ENCODE results near the gene NAALADL2. TPM values are rescaled to one million over a fixed set of nuclear protein-coding genes. Genes with fewer than 3 reads are reported as not detected.

Gene NAALADL2
- total RNA-seq, 1 experiment from 2014 or later = 4.8 TPM

DNA sequence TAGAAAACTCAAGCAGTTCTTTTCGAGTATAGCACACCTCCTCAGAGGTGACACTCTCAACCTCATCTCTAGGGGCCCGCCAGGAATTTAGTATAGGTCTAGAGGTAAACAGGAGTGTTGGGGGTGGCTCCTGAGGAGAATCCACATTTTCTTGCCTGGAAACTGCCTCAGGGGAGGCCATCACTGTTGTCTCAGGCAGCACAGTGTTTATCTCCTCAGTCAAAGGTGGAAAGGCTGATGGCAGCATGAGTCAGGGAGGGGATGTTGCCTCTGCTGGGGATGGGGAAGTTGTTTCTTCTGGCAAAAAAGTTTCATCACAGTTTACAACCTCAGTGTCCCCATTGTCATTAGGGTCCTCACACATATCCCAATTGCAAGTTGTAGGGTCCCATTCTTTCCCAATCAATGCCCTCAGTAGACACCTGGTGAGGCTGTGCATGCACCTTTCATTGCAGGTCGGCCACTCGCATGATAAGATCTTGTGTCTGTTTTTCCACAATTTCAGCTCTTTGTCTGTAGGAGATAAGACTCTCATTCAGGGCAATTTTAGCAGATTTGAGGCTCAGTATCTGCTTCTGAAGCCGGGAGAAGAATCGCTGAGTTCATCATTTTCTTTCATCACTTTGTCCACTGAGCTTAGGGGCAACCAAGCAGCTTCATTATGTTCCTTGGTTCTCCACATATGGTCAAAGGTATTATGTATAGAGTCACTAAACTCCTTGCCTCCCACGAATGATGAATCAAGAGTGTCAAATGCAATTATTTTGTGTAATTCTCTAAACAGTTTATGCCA lies 25.8 kb downstream of the NAALADL2 start:
- DNase-seq (ENCODE audit: low read depth) = no peak

- DNase-seq (ENCODE audit: low read depth) = no peak
These were observed 32.5 kb downstream of the NAALADL2 start for GRCh38 chr3:174891524-174892203.

GRCh38 chr3:174907027-174907426 lies 47.9 kb downstream of the NAALADL2 start:
- peak; percentile 6 for DNase-seq (ENCODE audit: low read depth)

DNA sequence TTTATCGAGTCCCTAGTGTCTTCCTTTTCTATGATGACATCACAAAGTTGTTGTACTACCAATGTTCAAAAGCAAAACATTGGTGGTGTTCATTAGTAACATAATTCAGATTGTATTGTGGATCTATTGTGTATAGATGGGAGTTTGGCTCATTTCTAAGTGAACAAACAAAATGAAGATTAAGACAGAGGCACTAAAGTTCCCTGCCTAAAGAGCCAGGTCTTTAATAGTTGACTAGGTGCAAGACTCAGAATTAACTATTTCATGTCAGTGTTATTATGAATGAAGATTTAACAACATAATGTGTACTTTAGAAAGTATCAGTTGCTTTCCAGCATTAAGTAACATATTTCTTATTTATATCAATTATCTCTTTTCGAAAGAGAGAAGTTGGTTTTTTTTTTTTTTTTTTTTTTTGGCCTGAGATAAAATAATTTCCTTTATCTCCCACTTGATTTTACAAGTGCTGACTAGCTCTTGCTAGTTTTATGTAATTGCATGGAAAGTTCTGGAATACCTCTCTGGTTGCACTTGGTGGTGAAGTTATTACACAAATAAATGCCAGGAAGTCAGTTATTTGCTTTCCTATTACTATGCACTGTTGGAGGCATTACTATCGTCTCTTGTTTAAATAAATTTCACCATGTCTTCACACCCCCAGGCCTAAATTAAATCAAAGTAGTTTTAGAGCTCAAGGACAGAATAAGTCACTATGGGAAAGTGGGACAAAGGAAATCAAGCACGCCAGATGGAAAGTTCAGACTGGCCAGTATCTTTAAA lies 48.7 kb downstream of the NAALADL2 start:
- no peak for DNase-seq (ENCODE audit: low read depth)

GRCh38 chr3:174931473-174932353 lies 72.6 kb downstream of the NAALADL2 start:
- DNase-seq (ENCODE audit: low read depth) = no peak

GRCh38 chr3:174936590-174936989 lies 77.5 kb downstream of the NAALADL2 start:
- no peak for DNase-seq (ENCODE audit: low read depth)

DNA sequence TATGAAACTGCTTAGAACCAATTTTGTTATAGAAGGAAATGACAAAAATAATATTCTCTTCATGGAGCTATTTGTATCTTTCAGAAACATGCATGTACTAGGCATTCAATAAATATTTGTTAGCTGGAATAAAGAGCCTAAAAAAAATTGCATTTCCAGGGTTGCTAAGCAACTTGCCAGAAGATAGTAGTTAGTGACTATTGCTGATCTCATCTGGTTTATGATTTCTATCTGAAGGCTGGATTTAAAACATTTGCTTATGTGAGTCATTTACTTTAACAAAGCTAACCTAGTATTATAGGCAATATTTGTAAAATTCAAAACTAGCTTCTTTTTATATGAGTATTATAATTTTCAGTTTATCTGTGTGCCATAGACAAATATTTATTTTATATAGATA lies 78.3 kb downstream of the NAALADL2 start:
- DNase-seq (ENCODE audit: low read depth) = peak; percentile 53

DNA sequence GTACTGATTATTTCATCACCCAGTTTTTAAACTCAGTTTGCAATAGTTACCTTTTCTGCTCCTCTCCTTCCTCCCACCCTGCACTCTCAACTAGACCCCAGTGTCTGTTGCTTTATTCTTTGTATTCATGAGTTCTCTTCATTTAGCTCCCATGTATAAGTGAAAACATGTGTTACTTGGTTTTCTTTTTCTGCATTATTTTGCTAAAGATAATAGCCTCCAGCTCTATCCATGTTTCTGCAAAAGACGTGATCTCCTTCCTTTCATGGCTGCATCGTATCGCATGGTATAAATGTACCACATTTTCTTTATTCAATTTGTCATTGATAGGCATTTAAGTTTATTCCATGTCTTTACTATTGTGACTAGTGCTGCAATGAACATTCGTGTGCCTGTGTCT lies 79.0 kb downstream of the NAALADL2 start:
- DNase-seq (ENCODE audit: low read depth) = no peak

DNA sequence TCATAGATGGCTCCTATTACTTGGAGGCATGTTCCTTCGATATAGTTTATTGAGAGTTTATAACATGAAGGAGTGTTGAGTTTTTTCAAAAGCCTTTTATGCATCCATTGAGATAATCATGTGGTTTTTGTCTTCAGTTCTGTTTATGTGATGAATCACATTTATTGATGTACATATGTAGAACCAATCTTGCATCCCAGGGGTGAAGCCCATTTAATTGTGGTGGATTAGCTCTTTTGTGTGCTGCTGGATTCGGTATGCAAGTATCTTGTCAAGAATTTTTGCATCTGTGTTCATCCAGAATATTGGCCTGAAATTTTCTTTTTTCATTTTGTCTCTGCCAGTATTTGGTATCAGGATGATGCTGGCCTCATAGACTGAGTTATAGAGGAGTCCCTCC lies 81.0 kb downstream of the NAALADL2 start:
- no peak for DNase-seq (ENCODE audit: low read depth)

GRCh38 chr3:174945276-174945675 lies 86.1 kb downstream of the NAALADL2 start:
- DNase-seq (ENCODE audit: low read depth) = no peak

- DNase-seq (ENCODE audit: low read depth) = no peak
These were observed 86.8 kb downstream of the NAALADL2 start for GRCh38 chr3:174945951-174946350.

DNA sequence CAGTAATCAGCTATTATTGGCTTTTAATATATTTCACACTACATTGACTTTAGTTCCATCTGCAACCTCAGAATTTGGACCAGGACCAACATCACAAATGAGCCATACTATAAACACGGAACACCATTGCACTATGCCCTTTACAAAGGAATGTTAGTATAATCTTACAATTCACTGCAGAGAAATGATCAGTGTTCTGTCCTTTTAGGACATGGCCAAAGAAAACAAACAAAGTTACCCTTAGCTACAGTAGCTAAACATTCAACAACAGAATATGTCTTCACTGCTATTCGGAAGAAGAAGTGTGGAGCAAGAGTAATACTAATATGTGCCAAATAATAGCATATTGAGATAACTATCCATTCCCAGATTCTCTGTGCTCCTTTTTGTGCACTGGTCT lies 90.4 kb downstream of the NAALADL2 start:
- peak; percentile 92 for DNase-seq (ENCODE audit: low read depth)

DNA sequence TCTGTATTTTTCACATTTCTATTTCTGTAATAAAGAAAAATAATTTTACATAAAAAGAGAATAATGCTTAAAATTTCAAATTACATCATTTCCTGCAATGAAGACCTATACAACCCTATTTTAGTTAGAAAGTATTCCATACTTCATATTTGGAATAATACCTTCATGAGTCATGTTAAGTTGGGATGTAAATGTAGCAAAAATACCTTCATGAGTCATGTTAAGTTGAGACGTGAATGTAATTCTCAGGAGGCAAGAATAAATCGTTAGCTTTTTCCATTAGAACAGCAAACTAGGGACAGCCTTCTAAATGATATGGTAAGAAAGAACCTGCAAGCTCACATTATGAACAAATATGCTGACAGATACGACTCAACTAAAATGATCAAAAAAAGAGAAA lies 91.9 kb downstream of the NAALADL2 start:
- DNase-seq (ENCODE audit: low read depth) = peak; percentile 73

GRCh38 chr3:174951498-174952005 lies 92.4 kb downstream of the NAALADL2 start:
- no peak for DNase-seq (ENCODE audit: low read depth)

DNA sequence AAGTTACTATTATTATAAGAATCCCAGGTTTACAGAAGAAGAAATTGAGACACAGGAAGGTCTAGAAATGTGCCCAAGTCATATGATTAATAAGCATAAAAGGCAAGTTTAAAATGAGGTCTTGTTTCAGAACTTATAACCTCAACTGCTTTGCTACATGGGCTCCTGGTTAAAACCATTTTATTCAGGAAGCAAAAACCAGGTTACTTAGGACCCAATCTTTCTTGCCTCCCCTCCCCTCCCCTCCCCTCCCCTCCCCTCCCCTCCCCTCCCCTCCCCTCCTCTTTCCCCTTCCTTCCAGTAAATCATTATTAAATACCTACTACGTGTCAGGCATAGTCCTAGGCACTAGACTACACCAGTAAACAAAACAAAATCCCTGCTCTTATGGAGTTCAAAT lies 93.9 kb downstream of the NAALADL2 start:
- DNase-seq (ENCODE audit: low read depth) = no peak

- DNase-seq (ENCODE audit: low read depth) = peak; percentile 57
These were observed 96.4 kb downstream of the NAALADL2 start for GRCh38 chr3:174955513-174956016.

- no peak for DNase-seq (ENCODE audit: low read depth)
These were observed 97.9 kb downstream of the NAALADL2 start for GRCh38 chr3:174957081-174957480.

GRCh38 chr3:174957551-174958001 lies 98.4 kb downstream of the NAALADL2 start:
- no peak for DNase-seq (ENCODE audit: low read depth)

DNA sequence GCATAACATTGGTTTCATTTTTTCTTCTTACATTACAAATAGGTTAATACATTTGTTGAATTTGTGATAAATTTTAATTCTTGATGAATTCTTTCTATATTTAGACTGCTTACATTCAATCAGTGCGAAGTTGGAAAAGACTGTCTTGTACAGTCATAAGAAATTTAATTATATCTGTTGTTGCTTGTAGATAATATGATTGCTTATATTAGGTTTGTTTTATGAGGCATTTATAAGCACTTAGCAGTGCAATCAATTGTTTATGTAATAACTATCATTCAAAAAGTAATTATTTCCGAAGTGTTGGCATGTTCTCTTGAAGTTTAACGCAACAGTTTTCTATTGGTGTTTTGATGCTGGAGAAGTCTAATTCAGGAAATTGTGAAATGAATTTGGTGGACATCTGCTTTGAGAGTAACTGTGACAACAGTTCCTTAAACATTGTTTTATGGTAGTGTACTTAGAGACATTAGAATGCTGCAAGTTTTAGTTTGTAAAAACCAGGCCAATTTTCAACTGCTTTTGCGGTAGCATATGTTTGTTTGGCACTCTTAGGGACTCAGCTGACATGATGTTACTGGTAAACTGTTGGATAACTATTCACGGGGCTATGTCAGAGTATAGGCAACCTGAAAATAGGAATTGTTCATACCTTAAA lies 99.7 kb downstream of the NAALADL2 start:
- DNase-seq (ENCODE audit: low read depth) = no peak

- no peak for DNase-seq (ENCODE audit: low read depth)
These were observed 100.5 kb downstream of the NAALADL2 start for GRCh38 chr3:174959556-174960065.

Data from LHCN-M2 (cell line).